ENCODE data around the gene GPS1.

- no peak for TF ChIP-seq CTCF (conservative IDR thresholded peaks at IDR 0.05; ENCODE audit: low read length)
- TF ChIP-seq EZH2phosphoT487 (IDR thresholded peaks at IDR 0.05; ENCODE audit: borderline replicate concordance), result no peak
These were observed 40.4 kb downstream of the GPS1 start for GRCh38 chr17:82092094-82092586.
